Type B pancreatic cell (in vitro differentiated cells): ENCODE results near the gene LYST. TPM values are rescaled to one million over a fixed set of nuclear protein-coding genes. Genes with fewer than 3 reads are reported as not detected.
"Not testable (repeated sequence)": the region's sequence is repeated elsewhere in the genome, so short reads cannot be mapped to it uniquely, and the experiment has no call there.

ENCODE experiments used
- DNase-seq: peaks from one replicate; pipeline ENCODE4 v3.0.0; 2021; ENCODE audit warnings: mixed read lengths; ENCODE audit not compliant: unreplicated experiment; ENCODE audit errors: extremely low spot score
- H3K27ac Mint-ChIP-seq: 2 replicates; pipeline ENCODE4 v1.8.0; 2021; ENCODE audit warnings: mild to moderate bottlenecking, mixed read lengths
- H3K27me3 Mint-ChIP-seq: 2 replicates; pipeline ENCODE4 v1.8.0; 2021; ENCODE audit warnings: mixed read lengths
- H3K36me3 Mint-ChIP-seq: 2 replicates; pipeline ENCODE4 v1.8.0; 2021; ENCODE audit warnings: mixed read lengths
- H3K4me1 Mint-ChIP-seq: one replicate; pipeline ENCODE4 v1.8.0; 2021; ENCODE audit warnings: mixed read lengths; ENCODE audit not compliant: unreplicated experiment
- H3K4me3 Mint-ChIP-seq: 2 replicates; pipeline ENCODE4 v1.8.0; 2021; ENCODE audit warnings: mild to moderate bottlenecking, mixed read lengths
- H3K9me3 Mint-ChIP-seq: 2 replicates; pipeline ENCODE4 v1.8.0; 2021; ENCODE audit warnings: mixed read lengths
- total RNA-seq: library from RNA; stranded (reverse); gene quantifications from 2 replicates; pipeline ENCODE4 v1.2.1, GENCODE V29; 2021; ENCODE audit warnings: low replicate concordance
- TF ChIP-seq, protein P1 (sequence below): fragments of 200-600 bp; sonication (generic); conservative IDR thresholded peaks from 2 replicates; pipeline ENCODE4 v1.5.0; 2021; ENCODE audit warnings: antibody characterized with exemption, mild to moderate bottlenecking

The LYST gene
- total RNA-seq, 1 donor from 2014 or later, result 9.7 TPM

GRCh38 chr1:235910357-235911299 lies 43.9 kb upstream of the LYST start:
- H3K27ac Mint-ChIP-seq, result peak overlapping the region; percentile 88
- peaks cover 7% of the 10 kb centered on the region for H3K27me3 Mint-ChIP-seq
- DNase-seq, result no peak
- no peaks in the 10 kb centered on the region for H3K36me3 Mint-ChIP-seq
- TF ChIP-seq, protein P1, sequence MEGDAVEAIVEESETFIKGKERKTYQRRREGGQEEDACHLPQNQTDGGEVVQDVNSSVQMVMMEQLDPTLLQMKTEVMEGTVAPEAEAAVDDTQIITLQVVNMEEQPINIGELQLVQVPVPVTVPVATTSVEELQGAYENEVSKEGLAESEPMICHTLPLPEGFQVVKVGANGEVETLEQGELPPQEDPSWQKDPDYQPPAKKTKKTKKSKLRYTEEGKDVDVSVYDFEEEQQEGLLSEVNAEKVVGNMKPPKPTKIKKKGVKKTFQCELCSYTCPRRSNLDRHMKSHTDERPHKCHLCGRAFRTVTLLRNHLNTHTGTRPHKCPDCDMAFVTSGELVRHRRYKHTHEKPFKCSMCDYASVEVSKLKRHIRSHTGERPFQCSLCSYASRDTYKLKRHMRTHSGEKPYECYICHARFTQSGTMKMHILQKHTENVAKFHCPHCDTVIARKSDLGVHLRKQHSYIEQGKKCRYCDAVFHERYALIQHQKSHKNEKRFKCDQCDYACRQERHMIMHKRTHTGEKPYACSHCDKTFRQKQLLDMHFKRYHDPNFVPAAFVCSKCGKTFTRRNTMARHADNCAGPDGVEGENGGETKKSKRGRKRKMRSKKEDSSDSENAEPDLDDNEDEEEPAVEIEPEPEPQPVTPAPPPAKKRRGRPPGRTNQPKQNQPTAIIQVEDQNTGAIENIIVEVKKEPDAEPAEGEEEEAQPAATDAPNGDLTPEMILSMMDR, result no peak
- peaks cover 49% of the 10 kb centered on the region for H3K4me1 Mint-ChIP-seq
- no peaks in the 10 kb centered on the region for H3K9me3 Mint-ChIP-seq
- H3K4me3 Mint-ChIP-seq, result peak overlapping the region; percentile 60

DNA sequence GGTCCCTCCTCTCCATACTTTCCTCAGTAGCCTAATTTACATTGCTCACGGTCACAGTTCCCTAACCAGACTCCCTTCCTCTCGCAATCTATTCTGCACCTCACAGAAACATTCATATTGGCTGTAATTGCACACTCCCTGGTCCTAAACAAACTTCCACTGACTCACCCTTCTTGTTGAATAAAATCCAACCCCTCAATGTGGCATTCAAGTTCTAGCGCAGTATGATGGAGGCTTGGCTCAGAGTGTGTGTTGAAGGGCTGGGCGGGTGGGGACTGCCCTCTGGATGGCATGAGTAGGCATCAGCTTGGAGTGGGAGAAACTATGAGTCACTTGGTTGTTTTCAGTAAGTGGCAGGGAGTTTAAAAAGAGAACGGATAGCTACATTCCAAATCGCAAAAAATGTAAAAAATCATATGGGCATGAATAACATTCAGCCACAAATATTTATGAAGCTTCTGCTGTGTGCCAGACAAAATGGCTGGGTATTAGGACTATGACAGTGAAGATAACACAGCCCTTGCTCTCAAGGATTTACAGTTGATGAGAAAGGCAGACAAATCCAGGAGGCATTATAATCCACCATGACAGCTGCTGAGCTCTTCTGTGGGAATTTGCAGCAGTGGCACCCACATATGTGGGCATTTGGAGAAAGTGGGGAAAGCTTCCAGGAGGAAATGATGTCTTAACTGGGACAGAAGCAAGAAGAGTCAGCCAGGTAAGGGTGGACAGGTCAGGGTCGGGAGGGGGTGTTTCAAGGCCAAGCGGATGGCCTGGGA lies 42.2 kb upstream of the LYST start:
- Mint-ChIP-seq H3K36me3 (no peaks in the 10 kb centered on the region), H3K27ac (peak overlapping the region; percentile 27), H3K27me3 (peaks cover 7% of the 10 kb centered on the region), H3K4me1 (peaks cover 49% of the 10 kb centered on the region), H3K4me3 (no peak overlapping the region), H3K9me3 (no peaks in the 10 kb centered on the region)
- no peak for DNase-seq
- TF ChIP-seq, protein P1, result no peak

DNA sequence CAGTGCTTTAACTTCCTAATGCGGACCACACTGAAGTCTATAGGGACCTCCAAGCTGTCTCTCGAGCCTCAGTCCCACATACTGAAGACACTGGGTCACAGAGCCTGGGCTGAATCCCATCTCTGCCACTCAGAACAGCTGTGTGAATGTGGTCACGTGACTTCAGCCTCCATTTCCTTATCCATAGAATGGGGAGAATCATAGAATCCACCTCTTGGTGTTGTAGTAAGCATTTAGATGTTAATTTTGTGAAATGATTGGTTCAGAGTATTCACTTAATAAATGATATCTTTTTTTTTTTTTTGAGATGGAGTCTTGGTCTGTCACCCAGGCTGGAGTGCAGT lies 41.2 kb upstream of the LYST start:
- Mint-ChIP-seq H3K27ac (no peak overlapping the region), H3K4me1 (peaks cover 41% of the 10 kb centered on the region), H3K27me3 (peaks cover 7% of the 10 kb centered on the region), H3K9me3 (no peaks in the 10 kb centered on the region), H3K4me3 (no peak overlapping the region), H3K36me3 (no peaks in the 10 kb centered on the region)
- DNase-seq, result no peak
- TF ChIP-seq, protein P1, result no peak

DNA sequence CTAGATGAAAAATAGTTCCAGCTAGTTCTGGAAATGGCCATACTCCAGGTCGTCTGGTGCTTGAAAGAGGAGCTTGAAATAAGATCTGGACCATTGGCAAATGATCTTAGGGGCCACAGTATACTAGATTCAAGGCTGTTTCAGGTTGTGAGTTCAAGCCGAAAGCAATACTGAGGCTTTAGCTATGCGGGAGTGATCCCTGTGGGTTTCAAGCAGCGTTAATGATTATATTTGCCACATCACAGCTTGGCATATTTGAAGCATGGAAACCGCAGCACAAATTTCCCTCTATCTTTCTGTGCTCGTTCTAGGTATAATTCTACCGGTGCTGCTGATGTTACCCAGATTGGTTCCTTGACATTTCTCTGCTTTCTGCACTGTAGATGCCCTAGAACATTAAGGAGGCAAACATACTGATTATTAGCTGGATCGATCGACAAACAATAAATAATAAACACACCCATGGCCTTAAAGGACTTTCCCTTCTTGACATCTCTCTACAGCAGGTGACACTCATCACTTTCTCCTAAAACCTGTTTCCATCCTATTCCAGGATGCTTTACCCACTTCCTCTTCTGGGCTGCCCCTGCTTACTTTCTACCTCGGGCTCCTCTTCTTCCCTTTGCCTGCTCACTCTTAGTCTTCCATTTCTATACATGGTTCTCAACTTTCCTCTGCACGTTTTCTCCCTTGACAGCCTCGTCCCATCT lies 40.6 kb upstream of the LYST start:
- no peaks in the 10 kb centered on the region for H3K9me3 Mint-ChIP-seq
- TF ChIP-seq, protein P1, result no peak

DNA sequence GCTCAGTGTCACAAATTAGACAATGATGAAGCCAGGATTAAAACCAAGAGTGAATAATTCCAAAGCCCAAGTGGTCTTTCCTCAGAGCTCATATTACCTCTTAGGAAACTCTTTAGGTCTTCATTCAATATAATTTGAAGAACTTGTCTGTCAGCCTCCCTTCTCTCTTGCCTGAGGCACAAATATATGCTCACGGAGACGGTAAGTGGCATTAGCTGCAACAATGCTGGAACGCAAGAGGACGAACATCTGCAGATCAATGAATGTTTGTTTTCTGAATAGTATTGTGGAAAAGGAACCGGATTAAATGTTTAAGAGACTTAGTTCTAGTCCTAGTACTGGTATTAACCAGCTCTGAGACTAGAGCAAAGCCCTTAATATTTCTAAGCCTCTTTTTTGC lies 39.7 kb upstream of the LYST start:
- TF ChIP-seq, protein P1, result no peak
- Mint-ChIP-seq H3K27ac (no peak overlapping the region), H3K36me3 (no peaks in the 10 kb centered on the region), H3K9me3 (no peaks in the 10 kb centered on the region), H3K4me1 (peaks cover 33% of the 10 kb centered on the region), H3K27me3 (peaks cover 7% of the 10 kb centered on the region), H3K4me3 (no peak overlapping the region)
- no peak for DNase-seq

More for the DNA sequence above, 40.6 kb upstream of the LYST start:
- no peaks in the 10 kb centered on the region for H3K36me3 Mint-ChIP-seq
- no peak for DNase-seq
- peaks cover 7% of the 10 kb centered on the region for H3K27me3 Mint-ChIP-seq
- no peak overlapping the region for H3K4me3 Mint-ChIP-seq
- H3K4me1 Mint-ChIP-seq, result peaks cover 41% of the 10 kb centered on the region
- H3K27ac Mint-ChIP-seq, result no peak overlapping the region

GRCh38 chr1:235903809-235904208 lies 37.1 kb upstream of the LYST start:
- H3K27me3 Mint-ChIP-seq, result not testable (repeated sequence)

More at GRCh38 chr1:235903809-235904208, 37.1 kb upstream of the LYST start:
- not testable (repeated sequence) for H3K9me3 Mint-ChIP-seq, H3K36me3 Mint-ChIP-seq, DNase-seq, H3K4me3 Mint-ChIP-seq
- peaks cover 19% of the 10 kb centered on the region for H3K4me1 Mint-ChIP-seq
- H3K27ac Mint-ChIP-seq, result peak overlapping the region; percentile 18
